AG04450 (cell line): ENCODE measurements around the gene RAPGEF2. TPM values are rescaled to one million over a fixed set of nuclear protein-coding genes. Genes with fewer than 3 reads are reported as not detected.

Experiments used
- CTCF ChIA-PET: fragments of 300-600, 350-600 bp; formaldehyde crosslinking; extraction: SDS; loops from one replicate; lab custom pipeline; 2022; ENCODE audit warnings: antibody characterized with exemption, inconsistent platforms; lab: Charles Lee
- POLR2A ChIA-PET: fragments of 350-600 bp; formaldehyde crosslinking; extraction: SDS; loops from one replicate; lab custom pipeline; 2021; ENCODE audit warnings: antibody characterized with exemption, inconsistent platforms; lab: Yijun Ruan, JAX
- DNase-seq: peaks from one replicate; pipeline ENCODE4 v3.0.0-alpha.2; 2011; ENCODE audit warnings: low read depth, low spot score
- H3K27ac ChIP-seq: one replicate; pipeline ENCODE4 v1.5.1; 2012; ENCODE audit warnings: low read depth, low read length, control low read depth
- H3K27me3 ChIP-seq: one replicate; pipeline ENCODE4 v1.6.0; 2012; ENCODE audit warnings: low read length; ENCODE audit not compliant: control insufficient read depth, insufficient read depth
- H3K4me3 ChIP-seq: 2 replicates; pipeline ENCODE4 v1.5.1; 2011; ENCODE audit warnings: mild to moderate bottlenecking, low read depth, low read length, control low read depth
- H3K9me3 ChIP-seq: 2 replicates; pipeline ENCODE4 v1.5.1; 2012; ENCODE audit warnings: low read length; ENCODE audit not compliant: control insufficient read depth, insufficient read depth
- polyA plus RNA-seq: library from polyadenylated mRNA; depleted of rRNA; stranded (reverse); fragments of >200 nt; gene quantifications from 2 replicates; pipeline ENCODE4 v1.2.3, GENCODE V29; 2011
- TF ChIP-seq, protein P1 (sequence below): IDR thresholded peaks from 2 replicates; pipeline ENCODE4 v1.5.1; 2011; ENCODE audit warnings: low read depth, low read length, control low read depth, inconsistent platforms

The RAPGEF2 gene
- polyA plus RNA-seq, 1 experiment, result 51.5 TPM

- no peak for DNase-seq
- Histone ChIP-seq H3K27ac (no peak overlapping the region), H3K4me3 (no peak overlapping the region), H3K9me3 (no peaks in the 10 kb centered on the region), H3K27me3 (no peaks in the 10 kb centered on the region)
- ChIA-PET CTCF (interaction anchor here (1.4 kb wide), 1 partner anchor 10 kb away, joined by 3 read pairs; no protein-coding TSS in a partner anchor), POLR2A (interaction anchor here (0.8 kb wide), 1 partner anchor 10 kb away, joined by 4 read pairs; no protein-coding TSS in a partner anchor)
- TF ChIP-seq, protein P1, sequence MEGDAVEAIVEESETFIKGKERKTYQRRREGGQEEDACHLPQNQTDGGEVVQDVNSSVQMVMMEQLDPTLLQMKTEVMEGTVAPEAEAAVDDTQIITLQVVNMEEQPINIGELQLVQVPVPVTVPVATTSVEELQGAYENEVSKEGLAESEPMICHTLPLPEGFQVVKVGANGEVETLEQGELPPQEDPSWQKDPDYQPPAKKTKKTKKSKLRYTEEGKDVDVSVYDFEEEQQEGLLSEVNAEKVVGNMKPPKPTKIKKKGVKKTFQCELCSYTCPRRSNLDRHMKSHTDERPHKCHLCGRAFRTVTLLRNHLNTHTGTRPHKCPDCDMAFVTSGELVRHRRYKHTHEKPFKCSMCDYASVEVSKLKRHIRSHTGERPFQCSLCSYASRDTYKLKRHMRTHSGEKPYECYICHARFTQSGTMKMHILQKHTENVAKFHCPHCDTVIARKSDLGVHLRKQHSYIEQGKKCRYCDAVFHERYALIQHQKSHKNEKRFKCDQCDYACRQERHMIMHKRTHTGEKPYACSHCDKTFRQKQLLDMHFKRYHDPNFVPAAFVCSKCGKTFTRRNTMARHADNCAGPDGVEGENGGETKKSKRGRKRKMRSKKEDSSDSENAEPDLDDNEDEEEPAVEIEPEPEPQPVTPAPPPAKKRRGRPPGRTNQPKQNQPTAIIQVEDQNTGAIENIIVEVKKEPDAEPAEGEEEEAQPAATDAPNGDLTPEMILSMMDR, result no peak
Observed at GRCh38 chr4:159284113-159284512, 181.2 kb downstream of the RAPGEF2 start.

GRCh38 chr4:159284733-159285132 lies 181.9 kb downstream of the RAPGEF2 start:
- ChIA-PET POLR2A (no interaction called here), CTCF (interaction anchor here (1.4 kb wide), 1 partner anchor 9 kb away, joined by 3 read pairs; no protein-coding TSS in a partner anchor)
- TF ChIP-seq, protein P1, result no peak
- Histone ChIP-seq H3K27ac (no peak overlapping the region), H3K27me3 (no peaks in the 10 kb centered on the region), H3K4me3 (no peak overlapping the region), H3K9me3 (no peaks in the 10 kb centered on the region)
- DNase-seq, result no peak

DNA sequence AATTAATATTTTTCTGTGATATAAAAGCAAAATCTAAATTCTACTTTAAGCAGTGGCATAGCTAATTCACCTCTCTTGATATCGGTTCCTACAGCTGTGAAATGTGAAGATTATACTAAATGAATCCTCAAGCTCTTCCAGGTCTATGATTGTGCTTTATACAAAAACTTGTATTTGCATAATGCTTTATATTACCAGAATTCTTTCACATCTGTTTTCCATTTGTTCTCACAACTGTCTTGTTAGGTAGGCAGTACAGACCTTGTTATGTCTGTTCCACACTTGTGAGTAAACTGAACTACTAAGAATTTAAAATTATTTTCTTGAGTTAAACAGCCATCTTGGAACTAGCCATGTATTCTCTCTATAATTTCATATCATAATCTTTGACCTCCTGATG lies 184.9 kb downstream of the RAPGEF2 start:
- ChIA-PET CTCF (no interaction called here), POLR2A (no interaction called here)
- H3K27me3 ChIP-seq, result no peaks in the 10 kb centered on the region
- no peaks in the 10 kb centered on the region for H3K9me3 ChIP-seq
- TF ChIP-seq, protein P1, result no peak
- no peak overlapping the region for H3K27ac ChIP-seq
- H3K4me3 ChIP-seq, result no peak overlapping the region
- DNase-seq, result no peak

- ChIA-PET CTCF (interaction anchor here (1.2 to 1.7 kb wide), 2 partner anchors 23 to 87 kb away, joined by 3 read pairs; no protein-coding TSS in a partner anchor), POLR2A (no interaction called here)
- no peak for DNase-seq
- H3K9me3 ChIP-seq, result no peaks in the 10 kb centered on the region; the same call in 1 of the 2 replicates
- H3K4me3 ChIP-seq, result no peak overlapping the region
- TF ChIP-seq, protein P1, result no peak
- no peaks in the 10 kb centered on the region for H3K27me3 ChIP-seq
- H3K27ac ChIP-seq, result no peak overlapping the region
Observed at GRCh38 chr4:159289682-159290081, 186.8 kb downstream of the RAPGEF2 start.

DNA sequence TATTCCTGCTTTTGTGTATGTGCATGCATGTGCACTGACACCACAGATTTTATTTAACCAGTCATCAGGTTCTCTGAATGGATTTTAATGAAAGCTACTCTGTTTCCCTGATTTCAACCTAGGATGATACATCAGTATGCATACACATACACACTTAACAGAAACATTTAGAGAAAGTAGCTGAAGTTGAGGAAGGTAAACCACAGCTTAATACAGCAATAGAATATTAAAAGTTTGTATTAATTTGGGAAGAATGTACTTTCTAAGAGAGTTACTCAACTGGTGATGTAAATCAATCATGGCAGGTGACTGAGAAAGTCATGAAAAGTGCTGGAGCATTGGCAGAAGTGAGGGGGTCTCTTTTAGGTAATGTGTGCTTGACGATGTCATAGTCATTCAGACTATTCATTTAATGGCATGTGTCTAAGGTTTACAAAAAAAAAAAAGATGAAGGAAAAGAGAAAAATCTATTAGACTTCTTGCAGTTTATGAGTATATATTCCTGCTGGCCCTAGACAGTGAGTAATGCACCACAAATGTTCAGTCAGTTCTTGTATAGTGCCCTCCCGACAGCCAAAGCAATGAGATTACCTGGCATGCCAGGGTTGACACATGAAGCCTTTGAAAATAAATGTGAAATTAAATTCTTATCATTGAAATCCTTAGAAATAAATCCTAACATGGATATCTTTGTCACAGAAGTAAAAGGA lies 187.6 kb downstream of the RAPGEF2 start:
- H3K4me3 ChIP-seq, result no peak overlapping the region
- no peak for DNase-seq
- TF ChIP-seq, protein P1, result no peak
- CTCF ChIA-PET, result interaction anchor here (1.2 to 1.7 kb wide), 2 partner anchors 24 to 88 kb away, joined by 3 read pairs; no protein-coding TSS in a partner anchor
- POLR2A ChIA-PET, result no interaction called here
- H3K27me3 ChIP-seq, result no peaks in the 10 kb centered on the region
- H3K9me3 ChIP-seq, result no peaks in the 10 kb centered on the region; the same call in 1 of the 2 replicates
- no peak overlapping the region for H3K27ac ChIP-seq
